ENCODE data around the gene UBTF. TPM values are rescaled to one million over a fixed set of nuclear protein-coding genes. Genes with fewer than 3 reads are reported as not detected.
A peak's percentile ranks its signal among the peaks of the same experiment; 100 is the strongest.

UBTF gene
- polyA plus RNA-seq, 2 of the 4 experiments (the other 2 are of a cell fraction), result 39.8 to 76.2 TPM

DNA sequence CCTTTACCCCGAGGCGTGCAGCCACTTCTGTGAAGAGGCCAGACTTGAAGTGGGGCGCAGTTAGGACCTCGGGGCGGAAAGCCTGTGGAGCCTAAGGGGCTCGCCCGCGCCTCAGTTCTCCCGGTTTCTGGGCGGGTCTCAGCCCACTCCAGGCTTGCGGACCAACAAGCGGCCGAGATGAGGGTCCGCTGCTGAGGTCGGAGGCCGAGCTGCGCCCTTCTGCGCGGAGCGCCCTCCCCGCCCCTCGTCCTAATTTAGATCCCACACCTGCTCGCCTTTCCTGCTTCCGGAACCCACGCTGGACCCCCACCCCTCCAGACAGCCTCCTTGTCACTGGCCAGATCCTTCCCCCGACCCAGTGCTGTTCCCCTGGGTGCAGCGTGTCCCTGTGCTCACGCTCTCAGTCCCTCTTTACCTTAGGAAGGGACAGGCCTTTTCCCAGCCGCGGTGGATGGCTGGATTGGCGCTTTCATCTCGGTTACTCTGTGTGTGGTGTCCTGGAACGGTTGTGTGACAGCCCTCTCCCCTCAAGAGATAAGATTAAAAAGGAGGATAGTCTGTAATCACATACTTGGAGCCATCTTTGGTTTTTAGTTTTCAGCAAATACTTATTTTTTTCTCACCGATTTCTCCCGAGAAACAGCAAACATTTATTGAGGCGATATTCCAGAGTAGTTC is 18.9 kb downstream of the UBTF start:
- peak overlapping the region; percentile 87 for H3K4me3 ChIP-seq
- ATAC-seq (peak in 1 of 2 experiments; percentile 51; a peak in 3 of 6 replicates), DNase-seq (ENCODE audit: low read depth in 1 of 2, low spot score in 1 of 2) (no peak), FAIRE-seq (no peak)
- no peaks in the 10 kb centered on the region for H3K9me3 ChIP-seq
- WGBS (ENCODE audit: missing lambda C conversion rate), result 19% methylated on average over 34 of the region's 36 CpGs
- TF ChIP-seq KDM5A (IDR thresholded peaks at IDR 0.05) (peak; percentile 39; the same call in 1 of the 2 replicates), SMC3 (IDR thresholded peaks at IDR 0.05) (no peak), PHF8 (IDR thresholded peaks at IDR 0.05; ENCODE audit: borderline replicate concordance, low read depth) (peak; percentile 79)
- TF ChIP-seq, protein P1, sequence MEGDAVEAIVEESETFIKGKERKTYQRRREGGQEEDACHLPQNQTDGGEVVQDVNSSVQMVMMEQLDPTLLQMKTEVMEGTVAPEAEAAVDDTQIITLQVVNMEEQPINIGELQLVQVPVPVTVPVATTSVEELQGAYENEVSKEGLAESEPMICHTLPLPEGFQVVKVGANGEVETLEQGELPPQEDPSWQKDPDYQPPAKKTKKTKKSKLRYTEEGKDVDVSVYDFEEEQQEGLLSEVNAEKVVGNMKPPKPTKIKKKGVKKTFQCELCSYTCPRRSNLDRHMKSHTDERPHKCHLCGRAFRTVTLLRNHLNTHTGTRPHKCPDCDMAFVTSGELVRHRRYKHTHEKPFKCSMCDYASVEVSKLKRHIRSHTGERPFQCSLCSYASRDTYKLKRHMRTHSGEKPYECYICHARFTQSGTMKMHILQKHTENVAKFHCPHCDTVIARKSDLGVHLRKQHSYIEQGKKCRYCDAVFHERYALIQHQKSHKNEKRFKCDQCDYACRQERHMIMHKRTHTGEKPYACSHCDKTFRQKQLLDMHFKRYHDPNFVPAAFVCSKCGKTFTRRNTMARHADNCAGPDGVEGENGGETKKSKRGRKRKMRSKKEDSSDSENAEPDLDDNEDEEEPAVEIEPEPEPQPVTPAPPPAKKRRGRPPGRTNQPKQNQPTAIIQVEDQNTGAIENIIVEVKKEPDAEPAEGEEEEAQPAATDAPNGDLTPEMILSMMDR (IDR thresholded peaks at IDR 0.05), result no peak
- peaks cover 39% of the 10 kb centered on the region for H3K4me1 ChIP-seq
- ChIA-PET POLR2A (interaction anchor here (0.6 to 4.2 kb wide), 11 partner anchors 9 to 145 kb away, joined by 3 to 28 read pairs (median 3); partner anchors contain the start of genes GRN, HDAC5, TMUB2 and UBTF), CTCF (interaction anchor here (1.4 to 5.2 kb wide), 4 partner anchors 11 to 154 kb away, joined by 3 to 68 read pairs (median 30); partner anchors contain the start of gene UBTF)
- peak overlapping the region; percentile 98 to 100 for H3K27ac ChIP-seq
- H3K4me2 ChIP-seq, result peak overlapping the region; percentile 88

DNA sequence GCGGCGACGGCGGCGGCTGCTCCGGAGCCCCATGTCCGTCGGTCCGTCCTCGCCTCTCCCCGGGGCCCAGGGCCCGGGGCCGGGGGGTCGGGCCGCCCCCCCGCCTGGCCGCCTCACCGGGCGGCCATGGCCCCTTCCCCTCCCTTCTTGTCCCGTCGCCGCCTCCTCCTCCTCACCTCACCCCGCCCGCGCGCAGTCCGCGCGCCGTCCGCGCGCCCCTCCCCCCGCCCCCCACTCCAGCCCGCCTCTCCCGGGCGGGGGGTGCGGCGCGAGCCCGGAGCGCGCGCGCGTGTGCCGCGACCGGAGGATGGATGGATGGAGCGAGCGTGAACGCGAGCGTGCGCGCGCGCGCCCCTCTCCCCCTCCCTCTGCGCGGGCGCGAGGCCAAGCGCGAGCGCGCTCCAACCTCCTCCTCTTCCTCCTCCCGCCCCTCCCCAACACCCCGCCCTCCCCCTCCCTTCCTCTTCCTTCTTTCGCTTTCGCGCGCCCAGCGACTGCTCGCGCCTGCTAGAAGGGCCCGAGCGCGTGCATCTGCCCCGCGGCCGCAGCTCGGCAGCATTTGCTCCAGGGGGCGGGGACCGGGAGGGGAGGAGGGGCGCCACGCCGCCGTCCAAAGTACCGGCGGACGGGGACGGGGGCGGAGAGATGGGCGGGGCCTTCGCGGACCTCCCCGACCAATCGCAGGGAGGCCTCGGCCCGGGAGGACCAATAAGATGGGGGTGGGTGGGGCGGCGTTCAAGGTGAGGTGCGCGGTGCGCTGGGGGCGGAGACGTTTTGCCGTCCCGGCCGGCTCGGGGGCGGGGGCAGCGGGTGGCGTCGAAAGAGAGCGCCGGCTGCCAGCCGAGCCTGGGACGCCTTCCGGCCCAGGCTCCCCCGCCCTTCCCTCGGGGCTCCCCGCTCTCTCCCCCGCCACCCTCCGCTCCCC is 19.7 kb downstream of the UBTF start, which contains the start of gene ATXN7L3:
Gene ATXN7L3 (minus strand): TSS at position 332 of the 925 bp plus-strand sequence. CDS start 1,814 bp downstream, outside the sequence.
- FAIRE-seq, result no peak
- DNase-seq (ENCODE audit: low read depth in 1 of 2, low spot score in 1 of 2), result peak; percentile 99
- peak; percentile 66 to 87 for ATAC-seq
- Histone ChIP-seq H3K4me2 (peak within 1 kb of the TSS; percentile 88), H3K27ac (peak within 1 kb of the TSS; percentile 98 to 100), H3K4me1 (peaks cover 35% of the 10 kb centered on the region), H3K9me3 (no peaks in the 10 kb centered on the region), H3K4me3 (peak within 1 kb of the TSS; percentile 87)
- WGBS (ENCODE audit: missing lambda C conversion rate), result 3% methylated on average over 25 of the region's 126 CpGs
- ChIA-PET CTCF (interaction anchor here (1.0 to 5.2 kb wide), 3 partner anchors 12 to 323 kb away, joined by 3 to 68 read pairs (median 3); no protein-coding TSS in a partner anchor), POLR2A (interaction anchor here (0.6 to 4.2 kb wide), 12 partner anchors 10 to 449 kb away, joined by 3 to 28 read pairs (median 4); partner anchors contain the start of genes GRN, HDAC5, TMUB2 and UBTF)
- TF ChIP-seq, protein P1 (IDR thresholded peaks at IDR 0.05), result no peak
- TF ChIP-seq, protein P2, sequence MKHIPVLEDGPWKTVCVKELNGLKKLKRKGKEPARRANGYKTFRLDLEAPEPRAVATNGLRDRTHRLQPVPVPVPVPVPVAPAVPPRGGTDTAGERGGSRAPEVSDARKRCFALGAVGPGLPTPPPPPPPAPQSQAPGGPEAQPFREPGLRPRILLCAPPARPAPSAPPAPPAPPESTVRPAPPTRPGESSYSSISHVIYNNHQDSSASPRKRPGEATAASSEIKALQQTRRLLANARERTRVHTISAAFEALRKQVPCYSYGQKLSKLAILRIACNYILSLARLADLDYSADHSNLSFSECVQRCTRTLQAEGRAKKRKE (CRISPR knock-in tag; IDR thresholded peaks at IDR 0.05; ENCODE audit: low read depth), result no peak
- no peak for TF ChIP-seq ZC3H11A (IDR thresholded peaks at IDR 0.05)
- TF ChIP-seq CHD2 (IDR thresholded peaks at IDR 0.05; ENCODE audit: low read length, partially characterized antibody), result no peak
- no peak for TF ChIP-seq RAD21 (conservative IDR thresholded peaks at IDR 0.05 in 1 of 2, IDR thresholded peaks at IDR 0.05 in 1 of 2)
- no peak for TF ChIP-seq HEYL (CRISPR knock-in tag; IDR thresholded peaks at IDR 0.05)
- no peak for TF ChIP-seq KDM5A (IDR thresholded peaks at IDR 0.05)
- no peak for TF ChIP-seq EHF (CRISPR knock-in tag; IDR thresholded peaks at IDR 0.05)
- peak; percentile 40; the same call in 1 of the 2 replicates for TF ChIP-seq POLR2A (IDR thresholded peaks at IDR 0.05; ENCODE audit: low read length)
- TF ChIP-seq NR3C1 (IDR thresholded peaks at IDR 0.05), result no peak
- TF ChIP-seq, protein P3, sequence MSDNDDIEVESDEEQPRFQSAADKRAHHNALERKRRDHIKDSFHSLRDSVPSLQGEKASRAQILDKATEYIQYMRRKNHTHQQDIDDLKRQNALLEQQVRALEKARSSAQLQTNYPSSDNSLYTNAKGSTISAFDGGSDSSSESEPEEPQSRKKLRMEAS (IDR thresholded peaks at IDR 0.05), result peak; percentile 90
- TF ChIP-seq ZFP36 (IDR thresholded peaks at IDR 0.05; ENCODE audit: borderline replicate concordance, partially characterized antibody), result no peak
- no peak for TF ChIP-seq NPAS2 (CRISPR knock-in tag; IDR thresholded peaks at IDR 0.05; ENCODE audit: borderline replicate concordance)
- peak; percentile 72 to 75; a peak in 4 of 5 replicates for TF ChIP-seq JUN (IDR thresholded peaks at IDR 0.05)
- TF ChIP-seq RCOR1 (IDR thresholded peaks at IDR 0.05; ENCODE audit: low read depth, low read length), result no peak
- peak; percentile 46; the same call in 1 of the 2 replicates for TF ChIP-seq MAZ (IDR thresholded peaks at IDR 0.05; ENCODE audit: borderline replicate concordance, low read depth, low read length)
- TF ChIP-seq ZNF302 (CRISPR knock-in tag; IDR thresholded peaks at IDR 0.05), result no peak
- TF ChIP-seq, protein P4, sequence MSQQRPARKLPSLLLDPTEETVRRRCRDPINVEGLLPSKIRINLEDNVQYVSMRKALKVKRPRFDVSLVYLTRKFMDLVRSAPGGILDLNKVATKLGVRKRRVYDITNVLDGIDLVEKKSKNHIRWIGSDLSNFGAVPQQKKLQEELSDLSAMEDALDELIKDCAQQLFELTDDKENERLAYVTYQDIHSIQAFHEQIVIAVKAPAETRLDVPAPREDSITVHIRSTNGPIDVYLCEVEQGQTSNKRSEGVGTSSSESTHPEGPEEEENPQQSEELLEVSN (IDR thresholded peaks at IDR 0.05; ENCODE audit: borderline replicate concordance, low read depth), result no peak
- no peak for TF ChIP-seq HDAC2 (IDR thresholded peaks at IDR 0.05)
- TF ChIP-seq, protein P5, sequence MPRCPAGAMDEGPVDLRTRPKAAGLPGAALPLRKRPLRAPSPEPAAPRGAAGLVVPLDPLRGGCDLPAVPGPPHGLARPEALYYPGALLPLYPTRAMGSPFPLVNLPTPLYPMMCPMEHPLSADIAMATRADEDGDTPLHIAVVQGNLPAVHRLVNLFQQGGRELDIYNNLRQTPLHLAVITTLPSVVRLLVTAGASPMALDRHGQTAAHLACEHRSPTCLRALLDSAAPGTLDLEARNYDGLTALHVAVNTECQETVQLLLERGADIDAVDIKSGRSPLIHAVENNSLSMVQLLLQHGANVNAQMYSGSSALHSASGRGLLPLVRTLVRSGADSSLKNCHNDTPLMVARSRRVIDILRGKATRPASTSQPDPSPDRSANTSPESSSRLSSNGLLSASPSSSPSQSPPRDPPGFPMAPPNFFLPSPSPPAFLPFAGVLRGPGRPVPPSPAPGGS (IDR thresholded peaks at IDR 0.05), result peak; percentile 70
- no peak; the same call in 1 of the 2 replicates for TF ChIP-seq PHF8 (IDR thresholded peaks at IDR 0.05; ENCODE audit: borderline replicate concordance, low read depth)
- TF ChIP-seq JUNB (IDR thresholded peaks at IDR 0.05), result no peak
- TF ChIP-seq TP53 (CRISPR knock-in tag; IDR thresholded peaks at IDR 0.05), result no peak
- no peak for TF ChIP-seq CBX8 (IDR thresholded peaks at IDR 0.05)
- TF ChIP-seq SMC3 (IDR thresholded peaks at IDR 0.05), result no peak
- peak; percentile 91 for TF ChIP-seq MYC (IDR thresholded peaks at IDR 0.05; ENCODE audit: borderline replicate concordance, low read length)
